OCI-M1 (cell line): ENCODE measurements around the gene TAS2R13.

Experiments
- DNase-seq: peaks from one replicate; lab custom pipeline; 2025; lab: John Stamatoyannopoulos, UW

The TAS2R13 gene, protein sequence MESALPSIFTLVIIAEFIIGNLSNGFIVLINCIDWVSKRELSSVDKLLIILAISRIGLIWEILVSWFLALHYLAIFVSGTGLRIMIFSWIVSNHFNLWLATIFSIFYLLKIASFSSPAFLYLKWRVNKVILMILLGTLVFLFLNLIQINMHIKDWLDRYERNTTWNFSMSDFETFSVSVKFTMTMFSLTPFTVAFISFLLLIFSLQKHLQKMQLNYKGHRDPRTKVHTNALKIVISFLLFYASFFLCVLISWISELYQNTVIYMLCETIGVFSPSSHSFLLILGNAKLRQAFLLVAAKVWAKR

DNA sequence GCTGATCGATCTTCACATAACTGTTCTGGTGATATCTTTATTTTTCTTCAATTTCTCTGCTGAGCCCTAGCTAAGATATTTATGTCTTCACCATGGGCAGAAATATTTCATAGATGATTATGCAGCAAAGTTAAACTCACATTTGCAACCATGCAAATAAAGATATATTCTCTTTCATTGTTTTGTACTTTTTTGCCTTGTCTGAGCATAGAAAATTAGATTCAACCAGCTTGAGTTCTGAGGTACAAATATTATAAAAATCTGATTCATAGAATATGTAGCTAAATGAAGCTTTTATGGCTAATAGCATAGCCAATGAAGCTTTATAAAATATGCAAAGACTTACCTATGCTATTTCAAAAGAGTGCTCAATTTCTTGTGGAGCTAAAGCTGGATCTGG lies at the start of gene TAS2R13:
Gene TAS2R13, minus strand, starts transcription at position 101 of the 400 bp plus-strand sequence. CDS start 264 bp downstream, outside the sequence.
- no peak for DNase-seq

DNA sequence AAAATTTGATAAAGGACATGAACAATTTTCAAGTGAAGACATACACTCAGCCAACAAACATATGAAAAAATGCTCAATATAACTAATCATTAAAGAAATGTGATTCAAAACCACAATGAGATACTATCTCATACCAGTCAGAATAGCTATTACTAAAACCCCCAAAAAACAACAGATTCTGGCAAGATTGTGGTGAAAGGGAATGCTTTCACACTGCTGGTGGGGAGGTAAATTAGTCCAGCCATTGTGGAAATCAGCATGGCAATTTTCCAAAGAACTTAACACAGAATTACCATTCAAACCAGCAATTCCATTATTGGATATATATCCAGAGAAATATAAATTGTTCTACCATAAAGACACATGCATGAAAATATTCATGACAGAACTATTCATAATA lies 48.4 kb upstream of the TAS2R13 start:
- no peak for DNase-seq

- no peak for DNase-seq
Measured at GRCh38 chr12:10956085-10956484, 46.7 kb upstream of the TAS2R13 start.

GRCh38 chr12:10952645-10953044 lies 43.3 kb upstream of the TAS2R13 start:
- no peak for DNase-seq

DNA sequence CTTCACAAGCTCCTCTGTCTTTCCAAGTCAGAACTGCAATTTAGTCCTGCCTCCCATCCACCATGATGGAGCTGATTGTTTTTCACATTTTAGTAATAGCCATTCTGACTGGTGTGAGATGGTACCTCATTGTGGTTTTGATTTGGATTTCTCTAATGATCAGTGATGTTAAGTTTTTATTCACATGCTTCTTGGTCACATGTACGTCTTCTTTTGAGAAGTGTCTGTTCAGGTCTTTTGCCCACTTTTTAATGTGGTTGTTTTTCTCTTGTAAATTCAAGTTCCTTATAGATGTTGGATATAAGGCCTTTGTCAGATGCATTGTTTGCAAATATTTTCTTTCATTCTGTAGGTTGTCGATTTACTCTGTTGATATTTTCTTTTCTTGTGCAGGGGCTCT lies 33.8 kb upstream of the TAS2R13 start:
- no peak for DNase-seq

DNA sequence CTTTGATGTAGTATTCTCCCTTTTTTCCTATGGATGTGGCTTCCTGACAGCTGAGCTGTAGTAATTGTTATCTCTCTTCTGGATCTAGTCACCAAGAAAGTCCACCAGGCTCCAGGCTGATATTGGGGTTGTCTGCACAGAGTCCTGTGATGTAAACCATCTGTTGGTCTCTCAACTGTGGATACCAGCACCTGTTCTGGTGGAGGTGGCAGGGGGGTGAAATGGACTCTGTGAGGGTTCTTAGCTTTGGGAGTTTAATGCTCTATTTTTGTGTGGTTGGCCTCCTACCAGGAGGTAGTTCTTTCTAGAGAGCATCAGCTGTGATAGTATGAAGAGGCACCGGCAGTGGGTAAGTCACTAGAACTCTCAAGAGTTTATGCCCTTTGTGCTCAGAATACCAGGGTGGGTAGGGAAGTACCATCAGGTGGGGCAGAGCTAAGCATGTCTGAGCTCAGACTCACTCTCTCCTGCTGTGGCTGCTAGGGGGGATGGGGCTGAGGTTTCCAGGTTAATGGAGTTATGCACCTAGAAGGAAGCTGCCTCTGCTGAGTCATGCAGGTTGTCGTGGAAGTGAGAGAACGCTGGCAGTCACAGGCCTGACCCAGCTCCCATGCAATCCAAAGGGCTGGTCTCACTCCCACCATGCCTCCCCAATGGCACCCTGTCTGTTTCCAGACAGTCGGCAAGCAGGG lies 32.7 kb upstream of the TAS2R13 start:
- no peak for DNase-seq

- no peak for DNase-seq
Measured at GRCh38 chr12:10941369-10941768, 32.0 kb upstream of the TAS2R13 start.

- no peak for DNase-seq
Measured at GRCh38 chr12:10940389-10940788, 31.0 kb upstream of the TAS2R13 start.

GRCh38 chr12:10939163-10939562 lies 29.8 kb upstream of the TAS2R13 start, which contains the start of gene TAS2R14:
Gene TAS2R14 (minus strand): TSS chr12:10939263. CDS start chr12:10939207, 56 bp downstream.
- no peak for DNase-seq

DNA sequence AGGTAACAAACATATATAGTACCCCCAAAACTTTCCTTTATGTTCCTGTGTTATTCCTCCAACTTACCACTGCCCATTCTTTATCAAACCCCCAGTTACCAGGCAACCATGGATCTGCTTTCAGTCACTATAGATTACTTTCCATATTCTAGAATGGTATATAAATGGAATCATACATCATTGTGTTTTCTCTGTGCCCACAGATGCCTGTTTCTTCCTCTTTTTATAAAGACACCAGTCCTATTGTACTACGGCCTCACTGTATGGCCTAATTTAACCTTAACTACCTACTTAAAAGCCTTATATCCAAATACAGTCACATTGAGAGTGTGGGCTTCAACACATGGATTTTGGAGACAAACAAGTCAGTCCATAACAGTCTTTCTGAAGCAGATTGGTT lies 27.1 kb upstream of the TAS2R13 start:
- peak; percentile 29 for DNase-seq

GRCh38 chr12:10928746-10929286 lies 19.5 kb upstream of the TAS2R13 start, which contains the start of gene PRH2:
Gene PRH2 (plus strand): TSS chr12:10929236. CDS start chr12:10929274, 38 bp downstream.
- no peak for DNase-seq

- no peak for DNase-seq
Measured at GRCh38 chr12:10926269-10926668, 16.9 kb upstream of the TAS2R13 start.

DNA sequence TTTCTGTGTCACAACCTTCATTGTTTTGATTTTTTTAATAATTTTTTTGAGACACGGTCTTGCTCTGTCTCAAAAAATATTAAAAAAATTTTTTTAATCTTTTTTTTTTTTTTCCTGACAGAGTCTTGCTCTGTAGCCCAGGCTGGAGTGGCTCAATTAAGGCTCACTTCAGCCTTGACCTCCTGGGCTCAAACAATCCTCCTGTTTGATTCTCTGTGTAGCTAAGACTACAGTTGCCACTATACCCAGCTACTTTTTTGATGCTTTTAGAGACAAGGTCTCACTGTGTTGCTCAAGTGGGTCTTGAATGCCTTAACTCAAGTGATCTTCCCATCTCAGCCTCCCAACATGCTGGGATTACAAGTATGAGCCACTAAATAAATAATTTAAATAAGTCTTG lies 10.4 kb upstream of the TAS2R13 start:
- no peak for DNase-seq

GRCh38 chr12:10910380-10910779 lies 1.0 kb upstream of the TAS2R13 start:
- DNase-seq, result no peak

GRCh38 chr12:10904686-10905085 lies 4.7 kb downstream of the TAS2R13 start:
- no peak for DNase-seq

GRCh38 chr12:10901427-10901826 lies 7.9 kb downstream of the TAS2R13 start:
- DNase-seq, result peak; percentile 17

DNA sequence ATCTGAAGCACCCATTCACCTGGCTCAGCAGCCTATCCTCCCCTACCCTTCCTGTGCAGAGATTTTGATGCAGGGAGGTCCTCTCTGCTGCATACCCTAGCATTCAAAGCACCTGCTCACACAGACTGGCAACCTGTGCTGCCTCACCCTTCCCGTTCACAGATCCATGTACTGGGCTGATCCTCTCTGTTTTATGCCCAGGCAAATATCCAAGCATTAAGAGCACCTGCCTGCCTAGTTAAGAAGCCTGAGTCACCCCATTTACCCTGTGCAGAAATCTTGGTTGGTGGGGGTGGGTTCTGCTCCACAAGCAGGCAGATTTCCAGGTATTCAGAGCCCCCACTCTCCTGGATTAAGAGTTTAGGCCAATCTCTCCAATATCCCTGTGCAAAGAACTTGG lies 8.4 kb downstream of the TAS2R13 start:
- DNase-seq, result no peak

- no peak for DNase-seq
Measured at GRCh38 chr12:10900530-10900929, 8.8 kb downstream of the TAS2R13 start.

DNA sequence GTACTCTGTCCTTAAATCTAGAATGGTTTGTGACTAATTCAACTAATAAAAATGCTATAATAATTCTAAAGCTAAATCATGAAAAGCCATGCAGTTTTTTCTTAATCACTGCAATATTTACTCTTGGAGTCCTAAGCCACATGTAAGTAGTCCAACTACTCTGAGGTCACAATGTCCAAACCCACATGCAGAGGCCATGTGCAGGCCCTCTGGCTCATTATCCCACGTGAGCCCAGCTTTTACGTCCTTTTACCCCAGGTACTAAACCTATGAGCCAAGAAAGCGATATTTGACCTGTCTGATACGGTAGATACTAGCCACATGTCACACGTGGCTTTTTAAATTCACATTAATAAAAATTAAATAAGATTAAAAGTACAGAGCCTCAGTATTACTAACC lies 12.5 kb downstream of the TAS2R13 start:
- DNase-seq, result no peak

DNA sequence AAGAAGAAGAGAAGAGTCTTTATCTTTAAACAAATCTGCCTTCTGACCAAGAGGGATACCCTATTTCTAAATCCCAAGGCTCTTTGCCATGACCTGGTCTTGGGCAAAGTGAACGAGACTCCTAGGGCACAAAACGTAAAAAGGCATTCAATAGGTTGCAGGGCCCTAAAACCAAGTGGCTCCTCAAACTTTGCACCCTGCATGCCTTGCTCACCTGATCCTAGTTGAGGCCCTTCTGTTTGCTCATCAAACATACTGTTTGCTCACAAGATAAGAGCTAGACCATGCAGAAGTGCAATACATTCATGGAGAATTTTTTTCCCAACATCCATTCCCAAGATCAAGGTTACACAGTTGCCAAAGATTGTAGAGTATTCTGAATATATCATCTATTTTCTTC lies 17.4 kb downstream of the TAS2R13 start:
- DNase-seq, result no peak

GRCh38 chr12:10889226-10889625 lies 20.1 kb downstream of the TAS2R13 start:
- DNase-seq, result no peak

- DNase-seq, result no peak
Measured at GRCh38 chr12:10884086-10884725, 25.2 kb downstream of the TAS2R13 start, which contains the start of gene PRH1. Gene PRH1 (minus strand): TSS chr12:10884255. CDS start chr12:10884217, 38 bp downstream.

DNA sequence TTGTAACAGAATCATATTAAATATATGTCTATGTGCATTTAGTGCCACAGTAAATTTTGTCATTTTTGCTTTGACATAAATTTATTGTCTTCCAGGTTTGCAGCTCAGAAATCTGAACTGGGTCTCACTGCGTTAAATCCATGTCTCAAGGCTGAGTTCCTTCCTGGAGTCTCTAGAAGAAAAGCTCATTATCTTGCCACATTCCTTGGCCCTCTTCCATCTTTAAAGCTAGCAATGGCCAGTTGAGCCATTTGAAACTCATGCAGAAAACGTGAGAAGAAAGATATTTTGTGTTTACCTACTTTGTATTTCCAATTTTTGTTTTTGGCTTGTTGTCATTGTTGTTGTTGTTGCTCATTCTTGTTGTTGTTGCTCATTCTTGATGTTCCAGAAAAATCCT lies 36.0 kb downstream of the TAS2R13 start:
- no peak for DNase-seq
